ENCODE data around the gene LHB. TPM values are rescaled to one million over a fixed set of nuclear protein-coding genes. Genes with fewer than 3 reads are reported as not detected.

The LHB gene
- total RNA-seq, 1 donor from 2014 or later: not detected

GRCh38 chr19:49011194-49011593 lies 5.7 kb downstream of the LHB start:
- Mint-ChIP-seq H3K4me3 (no peak overlapping the region), H3K27ac (no peak overlapping the region), H3K4me1 (no peaks in the 10 kb centered on the region), H3K9me3 (no peaks in the 10 kb centered on the region), H3K36me3 (peaks cover 28% of the 10 kb centered on the region), H3K27me3 (ENCODE audit: low read depth) (no peaks in the 10 kb centered on the region)
- TF ChIP-seq CTCF (IDR thresholded peaks at IDR 0.05; ENCODE audit: unreplicated experiment): no peak
- no peak for DNase-seq (ENCODE audit: low spot score in 2 of 2, unreplicated experiment in 2 of 2)

- TF ChIP-seq CTCF (IDR thresholded peaks at IDR 0.05; ENCODE audit: unreplicated experiment): no peak
- H3K36me3 Mint-ChIP-seq: peaks cover 23% of the 10 kb centered on the region
- H3K4me3 Mint-ChIP-seq: no peak overlapping the region
- H3K27ac Mint-ChIP-seq: no peak overlapping the region
- H3K4me1 Mint-ChIP-seq: no peaks in the 10 kb centered on the region
- DNase-seq (ENCODE audit: low spot score in 2 of 2, unreplicated experiment in 2 of 2): no peak
- H3K9me3 Mint-ChIP-seq: no peaks in the 10 kb centered on the region
- no peaks in the 10 kb centered on the region for H3K27me3 Mint-ChIP-seq (ENCODE audit: low read depth)
These were observed 6.4 kb downstream of the LHB start for GRCh38 chr19:49010453-49010852.

GRCh38 chr19:49009828-49010227 lies 7.1 kb downstream of the LHB start:
- TF ChIP-seq CTCF (IDR thresholded peaks at IDR 0.05; ENCODE audit: unreplicated experiment): no peak
- H3K9me3 Mint-ChIP-seq: no peaks in the 10 kb centered on the region
- DNase-seq (ENCODE audit: low spot score in 2 of 2, unreplicated experiment in 2 of 2): no peak
- no peaks in the 10 kb centered on the region for H3K4me1 Mint-ChIP-seq
- no peaks in the 10 kb centered on the region for H3K27me3 Mint-ChIP-seq (ENCODE audit: low read depth)
- H3K4me3 Mint-ChIP-seq: no peak overlapping the region
- H3K36me3 Mint-ChIP-seq: peaks cover 22% of the 10 kb centered on the region
- H3K27ac Mint-ChIP-seq: no peak overlapping the region

- no peak for DNase-seq (ENCODE audit: low spot score in 2 of 2, unreplicated experiment in 2 of 2)
- Mint-ChIP-seq H3K4me1 (no peaks in the 10 kb centered on the region), H3K27me3 (ENCODE audit: low read depth) (no peaks in the 10 kb centered on the region), H3K27ac (no peak overlapping the region), H3K4me3 (no peak overlapping the region), H3K36me3 (peaks cover 21% of the 10 kb centered on the region), H3K9me3 (no peaks in the 10 kb centered on the region)
- TF ChIP-seq CTCF (IDR thresholded peaks at IDR 0.05; ENCODE audit: unreplicated experiment): no peak
These were observed 10.0 kb downstream of the LHB start for GRCh38 chr19:49006905-49007304.

- no peaks in the 10 kb centered on the region for H3K27me3 Mint-ChIP-seq (ENCODE audit: low read depth)
- no peaks in the 10 kb centered on the region for H3K4me1 Mint-ChIP-seq
- H3K4me3 Mint-ChIP-seq: no peak overlapping the region
- no peak for TF ChIP-seq CTCF (IDR thresholded peaks at IDR 0.05; ENCODE audit: unreplicated experiment)
- H3K36me3 Mint-ChIP-seq: peaks cover 17% of the 10 kb centered on the region
- no peak for DNase-seq (ENCODE audit: low spot score in 2 of 2, unreplicated experiment in 2 of 2)
- no peak overlapping the region for H3K27ac Mint-ChIP-seq
- no peaks in the 10 kb centered on the region for H3K9me3 Mint-ChIP-seq
These were observed 11.8 kb downstream of the LHB start for GRCh38 chr19:49004964-49005614.

- DNase-seq (ENCODE audit: low spot score in 2 of 2, unreplicated experiment in 2 of 2): no peak
- H3K27me3 Mint-ChIP-seq (ENCODE audit: low read depth): no peaks in the 10 kb centered on the region
- H3K36me3 Mint-ChIP-seq: peaks cover 22% of the 10 kb centered on the region
- no peak for TF ChIP-seq CTCF (IDR thresholded peaks at IDR 0.05; ENCODE audit: unreplicated experiment)
- no peaks in the 10 kb centered on the region for H3K4me1 Mint-ChIP-seq
- no peak overlapping the region for H3K4me3 Mint-ChIP-seq
- no peaks in the 10 kb centered on the region for H3K9me3 Mint-ChIP-seq
- no peak overlapping the region for H3K27ac Mint-ChIP-seq
These were observed 12.8 kb downstream of the LHB start for GRCh38 chr19:49004133-49004532.

All from mesothelial cell of epicardium (in vitro differentiated cells).